ENCODE measurements around the gene CHRNA1. TPM values are rescaled to one million over a fixed set of nuclear protein-coding genes. Genes with fewer than 3 reads are reported as not detected.

CHRNA1 gene
- total RNA-seq, 1 donor from 2014 or later, result not detected

DNA sequence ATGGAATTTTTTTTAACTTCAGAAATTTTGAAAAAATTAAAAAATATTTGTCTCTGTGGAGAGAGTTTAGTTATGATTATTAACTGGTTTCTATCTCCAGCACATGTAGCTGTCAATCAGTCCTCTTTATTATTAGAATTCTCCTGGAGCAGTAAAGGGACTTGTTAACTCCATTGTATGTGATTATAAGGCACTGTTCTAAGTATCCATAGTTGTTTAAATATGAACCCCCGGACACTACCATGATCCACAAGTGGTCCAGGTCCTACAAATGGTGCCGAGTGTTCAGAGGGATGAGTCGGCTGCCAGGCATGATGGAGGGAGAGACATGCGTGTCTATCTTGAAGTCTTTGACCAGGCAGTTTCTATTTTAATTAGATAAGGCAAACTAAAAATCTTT lies 492 bp downstream of the CHRNA1 start:
- H3K4me3 ChIP-seq (ENCODE audit: low read depth, low read length), result no peak overlapping the region
- no peak for DNase-seq (ENCODE audit: low read depth)
- TF ChIP-seq, protein P1, sequence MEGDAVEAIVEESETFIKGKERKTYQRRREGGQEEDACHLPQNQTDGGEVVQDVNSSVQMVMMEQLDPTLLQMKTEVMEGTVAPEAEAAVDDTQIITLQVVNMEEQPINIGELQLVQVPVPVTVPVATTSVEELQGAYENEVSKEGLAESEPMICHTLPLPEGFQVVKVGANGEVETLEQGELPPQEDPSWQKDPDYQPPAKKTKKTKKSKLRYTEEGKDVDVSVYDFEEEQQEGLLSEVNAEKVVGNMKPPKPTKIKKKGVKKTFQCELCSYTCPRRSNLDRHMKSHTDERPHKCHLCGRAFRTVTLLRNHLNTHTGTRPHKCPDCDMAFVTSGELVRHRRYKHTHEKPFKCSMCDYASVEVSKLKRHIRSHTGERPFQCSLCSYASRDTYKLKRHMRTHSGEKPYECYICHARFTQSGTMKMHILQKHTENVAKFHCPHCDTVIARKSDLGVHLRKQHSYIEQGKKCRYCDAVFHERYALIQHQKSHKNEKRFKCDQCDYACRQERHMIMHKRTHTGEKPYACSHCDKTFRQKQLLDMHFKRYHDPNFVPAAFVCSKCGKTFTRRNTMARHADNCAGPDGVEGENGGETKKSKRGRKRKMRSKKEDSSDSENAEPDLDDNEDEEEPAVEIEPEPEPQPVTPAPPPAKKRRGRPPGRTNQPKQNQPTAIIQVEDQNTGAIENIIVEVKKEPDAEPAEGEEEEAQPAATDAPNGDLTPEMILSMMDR (conservative IDR thresholded peaks at IDR 0.05; ENCODE audit: low read depth, low read length), result no peak

- no peak for DNase-seq (ENCODE audit: low read depth)
- TF ChIP-seq, protein P1 (conservative IDR thresholded peaks at IDR 0.05; ENCODE audit: low read depth, low read length), result no peak
- no peak overlapping the region for H3K4me3 ChIP-seq (ENCODE audit: low read depth, low read length)
Observed at GRCh38 chr2:174762464-174762863, 1.8 kb downstream of the CHRNA1 start.

DNA sequence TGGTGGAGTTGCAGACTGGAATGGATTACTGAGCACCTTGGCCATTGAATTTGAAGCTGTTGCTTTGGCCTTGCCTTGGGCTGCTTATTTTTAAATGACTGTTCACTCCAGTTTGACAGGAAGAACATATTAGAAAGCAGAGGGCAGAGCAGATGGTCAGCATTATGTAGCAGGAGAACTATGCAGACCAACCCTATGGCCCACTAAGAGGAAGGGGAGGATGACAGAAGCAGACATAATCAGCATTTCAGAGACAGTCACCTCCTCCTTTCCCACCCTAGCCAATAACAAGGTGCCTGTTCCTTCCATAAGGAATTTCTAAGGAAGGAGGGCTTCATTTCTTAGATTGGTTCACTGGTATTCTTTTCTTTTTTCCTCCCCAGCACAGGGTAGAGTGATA lies 2.4 kb downstream of the CHRNA1 start:
- no peak for DNase-seq (ENCODE audit: low read depth)
- no peak overlapping the region for H3K4me3 ChIP-seq (ENCODE audit: low read depth, low read length)
- TF ChIP-seq, protein P1 (conservative IDR thresholded peaks at IDR 0.05; ENCODE audit: low read depth, low read length), result no peak

GRCh38 chr2:174760845-174761473 lies 3.3 kb downstream of the CHRNA1 start:
- DNase-seq (ENCODE audit: low read depth), result no peak
- TF ChIP-seq, protein P1 (conservative IDR thresholded peaks at IDR 0.05; ENCODE audit: low read depth, low read length), result no peak
- H3K4me3 ChIP-seq (ENCODE audit: low read depth, low read length), result no peak overlapping the region

DNA sequence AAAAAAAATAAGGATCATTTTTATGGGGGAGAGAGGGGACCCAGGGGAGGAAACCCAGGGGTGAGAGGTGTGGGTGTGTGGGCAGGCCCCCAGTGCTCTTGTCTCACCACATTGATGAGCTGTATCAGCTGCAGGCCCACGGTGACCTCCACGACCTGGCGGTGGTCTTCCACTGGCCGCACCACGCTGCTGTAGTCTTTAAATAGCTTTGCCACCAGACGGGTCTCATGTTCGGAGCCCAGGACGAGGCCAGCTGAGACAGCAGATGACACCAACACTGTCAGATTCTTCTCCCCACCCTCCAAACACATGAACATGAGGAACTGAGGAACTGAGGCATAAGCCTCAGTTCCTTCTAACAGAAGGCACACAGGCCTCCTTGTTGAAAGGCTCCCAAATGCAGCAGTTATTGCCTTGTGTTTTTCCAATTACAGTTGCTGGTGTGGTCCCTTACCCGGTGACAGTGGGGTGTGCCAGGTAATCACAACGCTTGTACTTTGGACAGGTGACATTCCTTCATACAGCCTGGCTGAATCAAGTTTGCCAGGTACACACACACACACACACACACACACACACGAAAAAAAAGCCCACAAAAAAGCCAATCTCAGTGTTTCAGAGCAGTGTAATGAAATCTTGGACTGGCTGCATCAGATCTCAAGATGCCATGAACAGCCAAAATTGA lies 4.7 kb downstream of the CHRNA1 start:
- TF ChIP-seq, protein P1 (conservative IDR thresholded peaks at IDR 0.05; ENCODE audit: low read depth, low read length), result no peak
- DNase-seq (ENCODE audit: low read depth), result no peak

DNA sequence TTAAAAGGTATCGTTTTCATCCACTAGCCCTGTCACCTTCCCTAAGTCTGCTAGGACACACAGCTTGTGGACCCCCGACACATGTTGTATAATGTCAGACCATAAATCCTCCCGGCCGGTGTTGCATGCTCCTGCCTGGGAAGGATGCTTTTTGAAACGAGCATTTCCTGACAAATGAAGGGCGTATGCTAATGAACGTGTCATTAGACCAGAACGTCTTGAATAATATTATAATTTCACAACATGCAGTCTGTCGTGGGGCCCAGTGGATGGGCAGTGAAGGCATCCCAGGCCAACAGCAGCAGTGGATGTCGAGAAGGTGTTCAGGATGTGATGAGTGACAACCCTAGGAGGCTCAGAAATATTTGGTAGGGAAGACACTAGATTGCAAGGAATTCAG lies 7.5 kb downstream of the CHRNA1 start:
- TF ChIP-seq, protein P1 (conservative IDR thresholded peaks at IDR 0.05; ENCODE audit: low read depth, low read length), result no peak
- H3K4me3 ChIP-seq (ENCODE audit: low read depth, low read length), result no peak overlapping the region
- DNase-seq (ENCODE audit: low read depth), result no peak

More for the DNA sequence above, 4.7 kb downstream of the CHRNA1 start:
- H3K4me3 ChIP-seq (ENCODE audit: low read depth, low read length), result no peak overlapping the region

All from epithelial cell of proximal tubule (primary cell).